CD4-positive, alpha-beta T cell (primary cell): ENCODE results near the gene CHKB. TPM values are rescaled to one million over a fixed set of nuclear protein-coding genes. Genes with fewer than 3 reads are reported as not detected.

Experiments
- ATAC-seq: fragments of 200-7000 bp; cut with Tn5 transposase; one replicate; pipeline ENCODE4 v1.10.0; 2022; ENCODE audit warnings: mild to moderate bottlenecking; ENCODE audit not compliant: poor library complexity
- CTCF ChIA-PET: fragments of 350-600 bp; sonication (Branson Sonifier 250); formaldehyde crosslinking; loops from one replicate; lab custom pipeline; 2021; ENCODE audit warnings: antibody characterized with exemption, inconsistent platforms; lab: Charles Lee
- POLR2A ChIA-PET: fragments of 350-600 bp; sonication (Branson Sonifier 250); formaldehyde crosslinking; loops from one replicate; lab custom pipeline; 2021; ENCODE audit warnings: antibody characterized with exemption, inconsistent platforms; lab: Charles Lee
- DNase-seq, 14 experiments: peaks; one replicate each; pipeline ENCODE4 v3.0.0-alpha.2; 2013 to 2020; ENCODE audit warnings: mixed read lengths in 2 of 14
- H3K27ac ChIP-seq, 2 donors: one replicate each; pipeline versions ENCODE4 v1.5.1 to v1.7.0; 2013; ENCODE audit warnings: low read length in 2 of 2, low read depth in 1 of 2, mild to moderate bottlenecking in 1 of 2
- H3K27me3 ChIP-seq, 2 experiments: 1 replicate in 1 of 2; 2 replicates in 1 of 2; pipeline versions ENCODE4 v1.6.1 to v1.7.0; 2013; ENCODE audit warnings: low read length in 2 of 2, control low read depth in 1 of 2, mild to moderate bottlenecking in 1 of 2, moderate library complexity in 1 of 2; ENCODE audit not compliant: insufficient read depth in 2 of 2, control insufficient read depth in 1 of 2
- H3K36me3 ChIP-seq: one replicate; pipeline ENCODE4 v1.6.1; 2013; ENCODE audit warnings: low read length, control low read depth; ENCODE audit not compliant: insufficient read depth
- H3K4me1 ChIP-seq: one replicate; pipeline ENCODE4 v1.6.1; 2013; ENCODE audit warnings: low read length, control low read depth; ENCODE audit not compliant: insufficient read depth
- H3K4me3 ChIP-seq: one replicate; pipeline ENCODE4 v1.5.1; 2013; ENCODE audit warnings: mild to moderate bottlenecking, low read length, moderate library complexity
- H3K9me3 ChIP-seq, 2 experiments: 1 replicate in 1 of 2; 2 replicates in 1 of 2; pipeline versions ENCODE4 v1.6.1 to v1.7.0; 2013; ENCODE audit warnings: low read length in 2 of 2, mild to moderate bottlenecking in 2 of 2, control low read depth in 1 of 2, moderate library complexity in 1 of 2; ENCODE audit not compliant: control insufficient read depth in 1 of 2, insufficient read depth in 1 of 2
- H3K27ac Mint-ChIP-seq: one replicate; pipeline ENCODE4 v1.8.0; 2020; ENCODE audit warnings: mixed read lengths
- H3K27me3 Mint-ChIP-seq: one replicate; pipeline ENCODE4 v1.8.0; 2021; ENCODE audit warnings: mixed read lengths
- H3K36me3 Mint-ChIP-seq: one replicate; pipeline ENCODE4 v1.8.0; 2021; ENCODE audit warnings: low read depth, mixed read lengths
- H3K4me1 Mint-ChIP-seq: one replicate; pipeline ENCODE4 v1.8.0; 2021; ENCODE audit warnings: low read depth, mixed read lengths
- H3K4me3 Mint-ChIP-seq: one replicate; pipeline ENCODE4 v1.8.0; 2020; ENCODE audit warnings: mild to moderate bottlenecking, mixed read lengths
- H3K9me3 Mint-ChIP-seq: one replicate; pipeline ENCODE4 v1.8.0; 2020; ENCODE audit warnings: mixed read lengths
- intact Hi-C, 2 experiments: fragments of 100-400 bp; cut with DNase I in 1 of 2; cut with micrococcal nuclease in 1 of 2; formaldehyde crosslinking; loops; one replicate each; pipeline versions ENCODE4 v1.15.1 to v1.9.0; 2023 to 2025; cut with DNase I, micrococcal nuclease
- total RNA-seq, 174 experiments: library from RNA in 2 of 174; stranded (reverse) in 2 of 174; gene quantifications; one replicate each; pipeline ENCODE4 v1.2.3 and lab custom pipeline; 2021 to 2026
- TF ChIP-seq, protein P1 (sequence below): fragments of 200-600 bp; IDR thresholded peaks from one replicate; pipeline ENCODE4 v1.8.0; 2022; ENCODE audit warnings: antibody characterized with exemption, mild to moderate bottlenecking

The CHKB gene
- total RNA-seq, 2 experiments from 2014 or later: 152 to 156 TPM

DNA sequence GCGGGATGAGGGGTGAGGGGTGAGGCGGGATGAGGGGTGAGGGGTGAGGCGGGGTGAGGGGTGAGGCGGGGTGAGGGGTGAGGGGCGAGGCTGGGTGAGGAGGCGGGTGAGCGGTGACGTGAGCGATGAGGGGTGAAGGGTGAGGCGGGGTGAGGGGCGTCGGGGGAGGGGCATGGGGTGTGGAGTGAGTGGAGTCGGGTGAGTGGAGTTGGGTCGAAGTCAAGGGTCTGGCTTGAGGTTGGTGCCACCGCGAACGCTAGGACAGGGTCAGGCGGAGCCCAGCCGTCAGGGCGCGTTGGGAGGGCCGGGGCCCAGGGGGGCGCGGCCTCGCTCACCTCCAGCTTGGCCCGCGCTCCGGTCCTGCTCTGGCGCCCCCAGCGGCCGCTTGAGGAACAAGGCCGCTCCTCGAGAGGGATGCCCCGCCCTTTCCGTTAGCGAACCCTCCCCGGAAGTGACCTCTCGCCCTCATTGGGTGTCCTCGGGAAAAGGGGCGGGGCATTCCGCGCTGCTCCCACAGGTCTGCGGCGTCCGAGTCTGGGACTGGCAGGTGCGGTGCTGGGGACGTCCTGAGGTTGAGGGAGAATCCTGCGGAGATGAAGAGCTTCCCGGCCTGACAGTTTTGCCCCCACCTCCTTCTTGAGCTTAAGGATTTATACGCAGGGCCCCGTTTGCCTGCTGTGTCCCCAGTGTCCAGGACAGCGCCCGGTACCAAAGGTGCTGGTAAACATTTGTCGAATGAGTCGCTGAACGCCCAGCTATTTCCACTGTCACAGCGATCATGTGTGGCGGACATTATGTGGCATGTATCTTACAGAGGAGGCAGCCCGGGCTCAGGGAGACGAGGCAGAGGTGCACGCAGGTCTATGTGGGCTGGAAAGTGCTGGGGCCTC lies 19.9 kb downstream of the CHKB start, which contains the start of gene SYCE3:
TSS of gene SYCE3 (minus strand) at position 397 of the 890 bp plus-strand sequence. CDS start 6,514 bp downstream, outside the sequence.
- Histone ChIP-seq H3K4me3 (peak within 1 kb of the TSS; percentile 84), H3K4me1 (peaks cover 10% of the 10 kb centered on the region), H3K36me3 (no peaks in the 10 kb centered on the region), H3K9me3 (no peaks in the 10 kb centered on the region), H3K27ac (no peak within 1 kb of the TSS), H3K27me3 (no peaks in the 10 kb centered on the region)
- Mint-ChIP-seq H3K9me3 (no peaks in the 10 kb centered on the region), H3K27me3 (no peaks in the 10 kb centered on the region), H3K4me1 (peaks cover 16% of the 10 kb centered on the region), H3K27ac (peak within 1 kb of the TSS; percentile 85), H3K36me3 (no peaks in the 10 kb centered on the region), H3K4me3 (peak within 1 kb of the TSS; percentile 96)
- intact Hi-C loops: loop anchor here (1.0 to 5.0 kb wide), 6 partner anchors 18 to 54 kb away; partner anchors contain the start of genes CHKB (in 1 of the 2), KLHDC7B (in 1 of the 2), NCAPH2 (in 1 of the 2) and SCO2 (in 1 of the 2)
- CTCF ChIA-PET: interaction anchor here (0.6 to 3.7 kb wide), 24 partner anchors 9 to 318 kb away, joined by 3 to 70 read pairs (median 5); partner anchors contain the start of genes ARSA, CPT1B, KLHDC7B and LMF2
- TF ChIP-seq, protein P1, sequence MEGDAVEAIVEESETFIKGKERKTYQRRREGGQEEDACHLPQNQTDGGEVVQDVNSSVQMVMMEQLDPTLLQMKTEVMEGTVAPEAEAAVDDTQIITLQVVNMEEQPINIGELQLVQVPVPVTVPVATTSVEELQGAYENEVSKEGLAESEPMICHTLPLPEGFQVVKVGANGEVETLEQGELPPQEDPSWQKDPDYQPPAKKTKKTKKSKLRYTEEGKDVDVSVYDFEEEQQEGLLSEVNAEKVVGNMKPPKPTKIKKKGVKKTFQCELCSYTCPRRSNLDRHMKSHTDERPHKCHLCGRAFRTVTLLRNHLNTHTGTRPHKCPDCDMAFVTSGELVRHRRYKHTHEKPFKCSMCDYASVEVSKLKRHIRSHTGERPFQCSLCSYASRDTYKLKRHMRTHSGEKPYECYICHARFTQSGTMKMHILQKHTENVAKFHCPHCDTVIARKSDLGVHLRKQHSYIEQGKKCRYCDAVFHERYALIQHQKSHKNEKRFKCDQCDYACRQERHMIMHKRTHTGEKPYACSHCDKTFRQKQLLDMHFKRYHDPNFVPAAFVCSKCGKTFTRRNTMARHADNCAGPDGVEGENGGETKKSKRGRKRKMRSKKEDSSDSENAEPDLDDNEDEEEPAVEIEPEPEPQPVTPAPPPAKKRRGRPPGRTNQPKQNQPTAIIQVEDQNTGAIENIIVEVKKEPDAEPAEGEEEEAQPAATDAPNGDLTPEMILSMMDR: peak; percentile 84
- peak; percentile 94 for ATAC-seq
- POLR2A ChIA-PET: interaction anchor here (0.6 to 4.2 kb wide), 16 partner anchors 14 to 371 kb away, joined by 3 to 56 read pairs (median 6); partner anchors contain the start of genes CHKB, LMF2, MAPK8IP2 and NCAPH2
- peak; percentile 93 to 99 (median 96) for DNase-seq

DNA sequence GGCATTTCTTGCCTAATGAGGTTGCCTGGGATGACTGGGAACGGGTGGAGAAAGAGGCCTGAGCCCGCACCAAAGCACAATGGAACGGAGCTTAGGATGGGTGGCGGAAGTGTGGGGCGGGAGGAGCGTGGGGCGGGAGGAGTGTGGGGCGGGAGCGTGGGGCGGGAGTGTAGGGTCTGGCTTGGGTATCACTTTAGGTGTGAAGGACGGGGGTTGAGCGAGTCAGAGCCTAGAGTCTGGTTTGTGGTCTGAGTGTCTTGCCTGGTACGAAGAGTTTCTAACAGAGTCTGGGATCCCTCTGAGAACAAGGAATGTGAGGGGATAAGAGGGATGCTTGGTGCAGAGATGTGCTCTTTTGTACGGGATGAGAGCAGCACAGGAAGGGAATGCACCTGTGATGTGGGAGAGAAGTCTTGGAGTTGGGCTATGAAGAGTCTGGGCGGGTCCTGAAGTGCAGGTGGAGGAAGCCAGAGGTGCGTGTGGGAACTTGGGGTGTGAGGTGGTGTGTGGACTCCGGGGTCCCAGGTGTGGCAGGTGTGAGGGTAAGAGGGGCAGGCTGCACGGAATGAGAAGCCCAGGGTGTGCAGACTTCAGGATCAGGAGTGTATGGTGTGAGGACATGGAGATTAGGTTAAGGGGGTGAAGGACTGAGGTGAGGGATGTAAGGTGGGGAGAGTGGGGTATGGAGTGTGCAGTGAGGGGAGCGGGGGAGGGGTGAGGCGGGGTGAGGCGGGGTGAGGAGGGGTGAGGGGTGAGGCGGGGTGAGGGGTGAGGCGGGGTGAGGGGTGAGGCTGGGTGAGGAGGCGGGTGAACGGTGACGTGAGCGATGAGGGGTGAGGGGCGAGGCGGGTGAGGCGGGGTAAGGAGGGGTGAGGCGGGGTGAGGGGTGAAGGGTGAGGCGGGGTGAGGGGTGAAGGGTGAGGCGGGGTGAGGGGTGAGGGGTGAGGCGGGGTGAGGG lies 21.0 kb downstream of the CHKB start:
- H3K9me3 ChIP-seq: no peaks in the 10 kb centered on the region
- H3K27ac ChIP-seq: no peak overlapping the region
- H3K36me3 ChIP-seq: no peaks in the 10 kb centered on the region
- Mint-ChIP-seq H3K9me3 (no peaks in the 10 kb centered on the region), H3K36me3 (no peaks in the 10 kb centered on the region), H3K27ac (no peak overlapping the region), H3K4me3 (peak overlapping the region; percentile 78), H3K27me3 (no peaks in the 10 kb centered on the region), H3K4me1 (peaks cover 16% of the 10 kb centered on the region)
- DNase-seq: peak in 2 of 14 experiments; percentile 41 to 43
- intact Hi-C loops: loop anchor here (1.0 to 5.0 kb wide), 5 partner anchors 17 to 35 kb away; partner anchors contain the start of genes CHKB (in 1 of the 2), KLHDC7B (in 1 of the 2) and SCO2 (in 1 of the 2)
- TF ChIP-seq, protein P1: no peak
- ATAC-seq: no peak
- H3K4me1 ChIP-seq: peaks cover 10% of the 10 kb centered on the region
- no peaks in the 10 kb centered on the region for H3K27me3 ChIP-seq
- no peak overlapping the region for H3K4me3 ChIP-seq
- POLR2A ChIA-PET: no interaction called here
- CTCF ChIA-PET: interaction anchor here (1.3 kb wide), 1 partner anchor 16 kb away, joined by 3 read pairs; the partner anchor contains the start of gene KLHDC7B
